Activated CD8-positive, alpha-beta memory T cell treated with anti-CD3 and anti-CD28 coated beads for 48 hours (primary cell): Measurements from ENCODE around the gene SCN11A.

Experiments
- DNase-seq, 3 experiments: peaks; one replicate each; pipeline ENCODE4 v3.0.0-alpha.2; 2020; ENCODE audit warnings: low read depth in 2 of 3, low spot score in 2 of 3

Gene SCN11A

DNA sequence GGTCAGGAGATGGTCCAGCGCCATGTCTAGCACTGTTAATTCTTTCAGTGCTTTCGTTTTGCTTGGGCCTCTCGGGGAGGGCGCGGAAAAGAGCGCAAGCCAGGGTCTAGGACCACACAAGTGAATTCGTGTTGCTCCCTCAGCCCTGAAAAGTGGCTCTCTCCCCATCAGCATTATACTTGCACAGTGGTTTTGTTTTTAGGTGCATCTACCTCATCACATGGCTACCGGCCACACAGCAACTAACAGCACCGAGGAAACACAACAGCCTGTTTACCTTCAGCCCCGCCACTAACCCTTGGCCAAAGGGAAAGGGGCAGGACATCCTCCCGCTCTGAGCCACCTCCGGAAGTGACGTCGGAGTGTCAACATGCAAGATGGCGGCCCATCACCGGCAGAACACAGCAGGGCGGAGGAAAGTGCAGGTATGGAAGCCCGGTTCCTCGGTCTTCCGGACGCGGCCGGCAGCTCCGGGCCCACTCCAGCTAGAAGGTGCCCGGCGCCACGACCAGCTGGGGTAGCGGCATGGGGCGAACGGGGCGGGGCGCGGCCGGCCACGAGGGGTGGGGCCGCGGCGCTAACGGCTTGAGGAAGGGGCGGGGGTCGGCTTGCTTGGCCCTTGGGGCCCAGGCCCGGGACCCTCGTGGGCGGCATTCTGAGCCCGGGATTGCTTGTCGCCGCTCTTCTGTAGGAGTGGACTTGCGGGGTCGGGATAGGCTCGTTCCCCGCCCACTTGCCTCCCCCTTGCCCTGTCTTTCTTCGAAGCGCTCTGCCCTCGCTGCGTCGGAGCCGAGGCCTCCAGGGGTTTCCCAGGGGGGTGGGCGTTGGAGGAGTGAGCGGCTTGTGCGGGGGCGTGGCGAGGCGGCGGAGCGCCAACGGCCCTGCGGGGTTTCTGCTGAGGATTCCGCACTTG lies at the start of gene SCN11A, which contains the start of gene WDR48:
SCN11A (minus strand) TSS at position 296 of the 913 bp plus-strand sequence. CDS start 101,582 bp downstream, outside the sequence.
WDR48 (plus strand) TSS at position 368 of the 913 bp plus-strand sequence; CDS start at position 378, 10 bp downstream.
- peak; percentile 75 to 81 (median 81) for DNase-seq

DNA sequence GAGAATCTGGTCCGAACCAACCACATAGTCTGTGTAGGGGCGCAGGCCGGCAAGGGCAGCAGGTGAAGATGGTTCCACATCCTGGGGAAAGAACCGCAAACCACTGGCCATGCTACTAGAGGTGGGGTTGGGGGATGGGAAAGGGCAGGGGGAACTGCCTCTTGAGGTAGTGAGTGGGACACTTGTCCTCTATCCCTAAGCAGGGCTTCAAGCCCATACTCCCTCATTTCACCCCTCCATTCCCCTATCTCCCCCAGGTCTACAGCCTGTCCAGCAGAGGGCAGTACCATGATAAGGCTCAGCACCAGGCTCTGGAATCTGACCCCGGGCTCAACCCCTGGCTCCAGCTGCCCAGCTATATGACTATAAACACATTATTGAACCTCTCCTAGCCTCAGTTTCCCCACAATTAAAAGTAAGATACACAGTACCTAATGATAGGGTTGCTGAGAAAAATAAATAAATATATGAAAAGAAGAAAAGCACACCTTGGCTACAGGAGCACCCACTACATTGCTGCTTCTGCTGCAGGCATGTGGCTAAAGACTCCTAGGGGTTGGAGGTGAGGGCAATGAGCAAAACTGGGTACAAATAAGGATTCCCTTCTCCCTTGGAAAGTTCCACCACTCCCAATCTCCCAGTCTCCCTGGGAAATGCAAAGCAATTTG lies 49.4 kb upstream of the SCN11A start:
- DNase-seq, result no peak

DNA sequence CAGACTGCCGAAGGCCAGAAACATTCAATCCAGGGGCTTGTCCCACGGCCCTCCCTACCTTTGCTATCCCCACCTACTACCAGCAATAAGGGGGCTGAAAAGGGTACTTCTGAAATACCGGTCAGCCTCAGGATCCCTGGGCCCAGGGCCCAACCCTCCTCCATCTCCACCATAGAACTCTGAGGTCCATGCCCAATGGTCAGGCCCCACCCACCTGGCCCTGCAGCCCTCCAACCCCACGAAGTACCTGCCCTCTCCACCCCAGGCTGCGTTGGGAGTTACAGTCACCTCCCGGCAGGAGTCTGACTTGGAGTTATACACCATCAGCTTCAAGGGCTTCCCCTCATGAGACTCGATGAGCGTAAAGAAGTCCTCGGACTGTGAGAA lies 48.7 kb upstream of the SCN11A start:
- DNase-seq, result no peak

DNA sequence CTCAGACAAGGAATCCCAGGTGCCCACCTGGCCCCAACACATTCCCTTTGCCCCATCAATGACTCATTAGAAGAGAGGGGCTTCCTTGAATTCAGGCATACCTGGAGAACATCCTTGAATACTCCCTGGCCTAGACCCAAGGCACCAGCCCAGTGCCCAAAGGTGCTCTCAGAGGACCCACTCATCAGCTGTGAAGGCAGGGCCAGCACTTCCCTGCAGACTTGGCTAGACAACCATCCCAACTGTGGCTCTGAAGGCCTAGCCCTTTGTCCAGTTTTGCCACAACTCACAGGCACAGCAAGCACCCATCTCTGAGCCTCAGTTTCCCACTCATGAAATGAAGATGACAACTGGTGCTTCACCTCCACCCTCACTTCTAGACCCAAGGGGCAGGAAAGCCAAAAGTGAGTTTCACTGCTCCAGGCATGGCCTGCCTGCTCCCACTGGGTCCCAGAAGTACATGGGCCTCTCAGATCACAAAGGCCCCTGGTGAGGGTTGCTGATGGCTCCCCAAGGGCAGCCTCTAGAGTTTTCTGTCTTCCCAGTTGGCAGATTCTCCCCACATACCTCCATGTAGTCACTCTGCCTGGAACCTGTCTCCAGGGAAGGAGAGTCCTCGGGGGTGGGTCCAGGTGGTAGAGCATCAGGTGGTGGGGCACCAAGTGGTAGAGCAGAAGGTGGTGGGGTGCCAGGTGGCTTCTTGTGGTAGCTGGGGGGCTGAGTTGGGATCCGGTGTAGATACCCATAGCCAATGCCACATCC lies 48.2 kb upstream of the SCN11A start:
- DNase-seq, result no peak

DNA sequence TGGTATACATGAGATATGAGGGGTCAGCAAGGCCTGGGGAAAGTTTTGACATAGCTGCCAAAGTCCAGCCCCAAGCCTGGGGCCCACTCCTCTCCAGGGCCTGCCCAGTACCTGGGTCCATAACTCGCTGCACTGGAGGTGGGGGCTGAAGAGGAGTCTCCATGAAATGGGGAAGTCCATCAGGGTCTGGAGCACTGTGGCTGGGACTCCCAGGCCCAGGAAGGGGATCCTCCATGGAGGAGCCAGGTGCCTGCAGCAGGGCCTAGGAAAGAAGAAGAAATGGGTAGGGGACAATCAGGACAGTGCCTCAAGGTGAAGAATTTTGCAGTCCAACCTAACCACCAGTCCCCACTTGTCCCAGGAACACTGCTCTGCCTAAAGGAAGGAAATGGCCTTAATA lies 47.5 kb upstream of the SCN11A start:
- no peak for DNase-seq

DNA sequence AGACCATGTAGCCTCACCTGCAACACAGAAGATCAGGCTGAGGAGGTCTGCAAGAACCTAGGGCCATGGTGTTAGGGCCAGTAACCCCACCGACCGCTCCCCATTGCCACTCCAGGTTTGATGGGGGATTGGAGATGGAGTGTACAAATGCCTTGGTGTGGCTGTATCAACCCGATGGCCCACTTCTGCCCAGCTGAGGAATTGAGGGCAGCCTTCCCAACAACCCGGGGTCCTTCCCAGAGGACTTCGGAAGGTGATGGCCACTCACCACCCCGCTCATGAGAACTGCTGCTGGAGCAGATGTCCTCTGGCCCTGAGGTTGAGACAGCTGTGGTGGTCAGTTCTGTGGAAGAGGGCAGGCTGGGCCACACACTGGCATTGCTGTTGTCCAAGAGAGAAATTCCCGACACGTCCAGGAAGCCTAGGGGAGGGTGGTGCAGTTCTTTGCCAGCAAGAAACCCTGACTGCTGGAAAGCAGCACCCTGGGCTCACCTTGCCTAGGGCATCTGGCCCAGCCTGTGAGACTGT lies 46.8 kb upstream of the SCN11A start:
- no peak for DNase-seq

DNA sequence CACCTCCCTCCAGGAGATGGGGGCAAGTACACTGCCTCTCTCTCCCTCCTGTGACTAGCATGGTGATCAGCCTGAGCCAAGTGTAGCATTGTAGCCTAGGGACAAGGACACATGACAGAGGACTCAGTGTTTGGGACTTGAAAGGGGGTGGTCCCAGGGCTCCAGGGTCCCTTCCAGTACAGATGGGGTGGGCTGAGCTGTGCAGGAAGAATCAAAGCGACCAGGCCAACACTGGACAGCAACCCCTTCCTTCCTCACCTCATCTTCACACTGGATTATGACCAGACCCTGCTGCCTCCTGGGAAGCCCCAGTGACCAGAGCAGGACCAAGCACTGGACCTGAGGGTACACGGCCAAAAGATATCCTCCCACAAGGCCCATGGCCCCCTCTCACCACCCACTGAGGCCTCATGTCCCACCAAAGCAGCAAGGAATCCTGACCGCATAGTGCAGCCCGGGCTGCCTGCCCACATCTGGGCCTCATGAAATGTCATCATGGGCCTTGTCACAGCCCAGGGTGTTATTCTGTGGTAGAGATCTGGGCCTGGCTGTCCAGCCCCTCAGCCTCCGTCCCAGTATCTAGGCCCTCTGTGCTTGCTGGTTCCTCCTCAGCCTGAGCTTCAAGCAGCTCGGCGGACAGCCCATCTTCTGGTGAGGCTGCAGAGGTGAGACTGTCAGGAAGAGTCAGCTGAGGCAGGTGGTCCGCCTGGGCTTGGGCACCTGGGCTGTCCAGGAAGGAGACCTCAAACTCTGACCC lies 46.1 kb upstream of the SCN11A start:
- DNase-seq, result no peak

DNA sequence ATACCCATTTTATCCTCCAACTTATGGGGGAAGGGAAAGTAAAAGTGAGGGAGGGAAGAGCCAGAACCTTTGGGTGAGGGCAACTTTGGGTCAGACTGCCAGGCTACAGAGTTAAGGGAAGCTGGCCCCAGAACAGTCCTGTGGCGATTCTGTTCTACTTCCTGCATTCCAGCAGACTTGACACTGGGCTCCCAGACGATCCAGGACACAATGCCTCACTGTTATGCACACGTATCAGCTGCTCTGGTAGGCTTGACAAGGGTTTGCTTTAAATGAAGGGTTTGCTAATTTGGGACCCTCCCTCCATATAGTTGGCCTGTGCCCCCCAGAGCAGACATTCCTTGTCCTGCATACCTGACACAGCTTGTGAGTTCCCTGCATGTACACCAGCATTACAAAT lies 45.0 kb upstream of the SCN11A start:
- no peak for DNase-seq

DNA sequence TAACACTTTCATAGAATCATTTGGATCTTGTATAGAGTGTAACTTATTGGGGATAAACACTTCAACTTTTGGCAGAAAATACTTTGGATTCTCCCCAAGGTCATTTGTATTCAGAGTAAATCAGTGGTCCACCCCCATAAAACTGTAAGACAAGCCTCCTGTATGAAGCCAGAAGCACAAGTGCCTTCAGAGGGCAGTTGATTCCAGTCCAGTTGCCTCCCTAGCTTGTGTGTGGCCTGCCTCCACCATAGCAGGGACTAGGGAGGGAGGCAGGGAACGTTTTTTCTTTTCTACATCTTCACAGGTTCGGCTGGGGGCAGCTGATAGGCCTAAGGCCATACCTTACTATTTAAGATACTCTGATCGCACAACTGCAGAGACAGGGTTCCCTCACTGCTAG lies 44.0 kb upstream of the SCN11A start:
- no peak for DNase-seq

DNA sequence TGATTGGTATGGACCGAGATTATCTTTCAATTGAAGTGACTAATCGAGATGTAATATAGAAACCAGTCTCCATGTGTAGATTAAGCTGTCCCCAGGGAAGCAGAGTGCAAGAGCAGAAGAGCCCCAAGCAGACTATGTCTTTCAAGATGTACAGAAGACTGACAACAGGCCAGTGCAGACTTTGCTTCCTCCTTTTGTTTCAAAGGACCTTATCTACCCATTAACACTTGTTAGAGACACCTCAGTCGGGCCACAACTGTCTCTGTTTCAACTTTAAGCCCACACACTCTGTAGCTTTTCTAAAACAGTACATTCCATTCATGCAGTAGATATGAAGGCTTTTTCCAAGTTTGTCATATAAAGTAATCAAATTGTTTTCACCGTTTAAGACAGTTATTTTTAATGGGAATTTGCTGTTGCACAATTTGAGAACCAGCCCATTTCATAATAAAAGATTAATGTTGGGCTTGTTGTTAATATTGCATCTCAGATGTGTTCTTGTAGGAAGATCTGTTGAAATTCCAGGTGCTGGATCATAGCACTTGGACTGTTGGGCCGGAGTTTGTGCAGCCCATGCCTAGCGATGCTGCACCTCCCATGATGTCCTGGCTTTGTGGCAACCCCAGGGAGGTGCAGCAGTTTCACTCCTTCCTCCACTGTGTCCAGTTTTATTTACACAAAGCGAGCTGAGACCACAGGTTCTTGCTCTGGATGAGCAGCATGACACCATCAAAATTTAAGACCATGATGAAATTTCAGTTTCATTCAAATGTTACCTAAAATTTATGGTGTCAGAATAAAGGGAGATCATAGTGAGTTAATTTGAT lies 43.3 kb upstream of the SCN11A start:
- no peak for DNase-seq

DNA sequence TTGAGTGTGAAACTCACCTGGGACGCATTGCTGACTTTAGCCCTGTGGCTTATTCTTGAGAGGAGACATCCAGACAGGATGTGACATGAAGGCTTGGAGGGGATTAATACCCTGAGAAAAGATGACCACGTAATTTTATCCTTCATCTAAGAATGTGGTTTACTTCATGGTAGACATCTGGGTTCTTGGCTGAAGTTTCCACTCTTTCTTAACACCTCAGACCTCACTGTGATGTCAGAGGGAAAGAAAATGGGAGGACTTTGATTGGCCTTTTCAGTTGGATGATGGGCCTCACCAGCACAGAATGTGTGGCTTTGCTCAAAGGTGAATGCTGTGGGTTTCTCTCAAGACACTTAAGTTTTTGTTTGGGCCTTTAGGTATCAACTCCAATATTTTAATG lies 39.2 kb upstream of the SCN11A start:
- DNase-seq, result no peak

DNA sequence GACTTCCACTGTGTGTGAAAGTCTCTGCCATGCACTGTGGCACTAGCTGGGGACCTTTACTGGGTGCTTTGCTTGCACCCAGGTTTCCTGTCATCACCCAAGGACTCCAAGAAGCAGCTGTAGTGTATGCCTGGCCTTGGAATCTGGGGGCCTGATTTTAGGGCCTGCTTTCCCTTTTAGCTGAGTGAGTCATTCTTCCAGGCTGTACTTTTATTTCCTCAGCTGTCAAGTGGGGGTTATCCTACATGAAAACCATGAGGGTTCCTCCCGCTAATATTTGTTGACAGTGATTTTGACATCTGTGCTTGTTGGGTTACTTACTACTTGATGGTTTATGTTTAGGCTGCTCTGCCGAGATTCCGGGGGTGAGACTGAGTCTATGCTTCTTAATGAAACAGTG lies 37.1 kb upstream of the SCN11A start:
- DNase-seq, result no peak

DNA sequence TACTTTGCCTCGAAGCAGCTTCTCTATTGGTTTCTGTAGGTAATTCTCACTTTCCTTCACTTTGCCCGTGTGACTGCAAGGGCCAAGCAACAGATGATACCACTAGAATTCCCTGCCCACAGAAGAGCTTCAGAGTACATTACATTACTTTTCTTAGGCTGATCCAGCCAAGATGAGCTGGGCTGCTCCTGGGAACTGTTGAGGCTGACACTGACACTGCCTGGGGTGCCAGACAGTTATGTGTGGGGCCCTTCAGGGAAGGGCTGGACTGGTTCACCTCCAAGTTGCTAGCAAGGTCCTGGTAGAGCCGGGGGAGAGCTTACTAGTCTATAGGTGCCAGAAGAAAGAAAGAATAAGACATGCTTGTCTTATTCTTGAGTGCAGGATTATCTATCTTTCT lies 36.7 kb upstream of the SCN11A start:
- DNase-seq, result no peak

DNA sequence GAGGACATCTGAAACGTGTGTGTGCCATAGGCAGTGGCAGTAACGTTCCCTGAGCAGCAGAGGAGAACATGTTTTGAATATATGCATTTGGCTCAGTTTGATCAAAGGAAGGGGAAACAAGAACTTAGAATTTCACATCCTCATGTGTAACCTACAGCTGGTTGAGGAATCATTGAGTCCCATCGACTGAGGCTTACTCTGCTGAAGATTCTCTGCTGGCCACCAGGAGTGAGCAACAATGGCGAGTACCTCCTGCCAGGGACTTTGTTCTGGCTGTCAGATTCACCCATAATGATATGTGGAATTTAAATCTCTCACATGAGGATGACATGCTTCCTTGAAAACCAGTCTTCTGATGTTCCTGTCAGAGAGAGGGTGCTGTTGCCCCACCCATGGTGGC lies 34.4 kb upstream of the SCN11A start:
- DNase-seq, result no peak

DNA sequence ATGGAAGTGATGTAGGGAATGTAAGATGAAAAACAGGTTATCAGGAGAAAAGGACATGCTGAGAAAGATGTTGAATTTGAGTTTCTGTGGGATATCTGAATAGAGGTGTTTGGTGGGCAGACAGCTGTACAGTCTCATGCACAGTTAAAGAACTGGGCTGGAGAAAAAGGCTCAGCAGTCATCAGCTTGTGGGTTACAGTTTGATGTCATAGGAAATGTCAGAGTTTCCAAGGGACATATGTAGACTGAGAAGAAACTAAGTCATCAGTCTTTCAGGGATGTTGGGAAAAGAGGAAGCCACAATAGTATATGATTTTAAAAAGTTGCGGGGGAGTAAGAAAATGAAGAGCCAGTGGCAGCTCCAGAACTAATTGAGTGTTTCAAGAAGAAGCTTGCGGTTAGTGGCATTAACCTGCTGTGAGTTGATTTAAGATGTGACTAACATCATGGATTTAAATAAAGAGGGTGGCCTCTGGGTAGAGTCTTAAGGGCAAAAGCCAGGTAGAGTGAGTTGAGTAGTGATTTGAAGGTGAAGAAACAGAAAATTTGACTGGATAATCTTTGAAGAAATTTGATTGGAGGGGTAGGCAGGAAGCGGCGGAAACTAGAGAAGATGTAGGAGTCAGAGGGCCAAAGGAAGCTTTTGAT lies 31.0 kb upstream of the SCN11A start:
- DNase-seq, result no peak

DNA sequence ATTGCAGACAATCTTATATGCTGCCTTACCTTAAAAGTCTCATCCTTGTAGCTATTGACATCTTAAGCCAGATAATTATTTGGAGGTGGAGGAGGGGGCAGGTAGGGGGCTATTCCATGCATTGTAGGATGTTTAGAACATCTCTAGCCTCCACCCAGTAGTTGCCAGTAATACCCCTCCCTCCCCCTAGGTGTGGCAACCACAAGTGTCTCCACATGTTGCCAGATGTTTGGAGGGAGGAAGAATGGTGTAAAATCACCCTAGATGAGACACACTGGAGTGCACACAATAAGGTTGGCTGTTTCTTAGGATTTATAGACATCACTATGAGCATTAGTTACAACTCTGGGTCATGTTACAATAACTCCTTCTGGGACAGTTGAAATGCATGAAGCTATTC lies 28.3 kb upstream of the SCN11A start:
- DNase-seq, result no peak

DNA sequence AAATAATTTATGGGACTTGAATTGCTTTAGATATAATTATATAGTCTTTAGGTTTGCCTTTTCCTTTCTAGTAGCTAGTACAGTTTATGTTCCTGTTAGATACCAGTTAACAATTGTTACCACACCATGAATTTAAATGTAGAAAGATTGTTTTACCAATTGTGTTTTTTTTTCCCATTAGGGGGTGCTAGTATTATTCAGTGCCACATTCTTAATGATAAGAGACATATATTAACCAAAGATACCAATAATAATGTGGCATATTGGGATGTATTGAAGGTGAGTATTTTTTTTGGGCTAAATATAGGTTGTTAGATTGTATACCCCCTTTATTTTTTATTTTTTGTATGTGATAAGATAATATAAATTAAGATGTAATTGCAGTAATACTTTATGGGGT lies 27.8 kb upstream of the SCN11A start:
- DNase-seq, result no peak

DNA sequence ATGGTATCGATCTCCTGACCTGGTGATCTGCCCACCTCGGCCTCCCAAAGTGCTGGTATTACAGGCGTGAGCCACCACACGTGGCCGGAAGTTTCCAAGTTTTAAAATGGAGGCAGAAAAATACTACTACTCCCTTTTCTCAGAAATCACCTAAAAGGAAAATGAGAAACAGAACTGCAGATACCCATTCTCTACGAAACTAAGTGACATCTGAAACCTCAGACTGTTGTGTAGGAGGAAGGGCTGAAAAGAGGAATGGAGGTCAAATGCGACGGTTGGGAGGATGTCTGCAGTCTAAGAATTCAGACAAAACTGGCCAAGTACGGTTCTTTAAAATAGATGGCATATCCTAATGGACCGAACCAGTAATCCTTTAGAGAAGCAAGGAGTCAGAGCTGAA lies 24.2 kb upstream of the SCN11A start:
- no peak for DNase-seq

DNA sequence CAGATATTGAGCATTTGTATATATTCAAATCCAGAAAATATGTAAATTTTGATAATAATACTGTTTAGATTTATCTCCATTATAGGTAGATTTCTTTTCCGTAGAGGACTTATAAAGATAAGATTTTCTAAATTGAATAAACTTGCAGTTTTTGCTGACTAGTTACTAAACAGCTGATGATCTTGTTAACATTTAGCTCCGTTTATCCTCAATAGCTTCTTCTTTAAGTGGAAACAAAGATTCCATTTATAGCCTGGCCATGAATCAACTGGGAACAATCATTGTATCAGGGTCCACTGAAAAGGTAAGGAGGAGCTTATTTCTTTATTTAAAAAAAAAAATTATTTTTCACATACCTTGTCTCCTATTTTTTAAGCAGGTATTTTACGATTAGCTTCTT lies 16.8 kb upstream of the SCN11A start:
- DNase-seq, result no peak
